Liver (tissue), 9 donors: Measurements from ENCODE around the gene AKIRIN1. TPM values are rescaled to one million over a fixed set of nuclear protein-coding genes. Genes with fewer than 3 reads are reported as not detected.

Experiments
- DNase-seq: peaks from one replicate; pipeline ENCODE4 v3.0.0-alpha.2; 2017; ENCODE audit warnings: low spot score
- H3K27ac ChIP-seq, 2 donors: one replicate each; pipeline ENCODE4 v1.7.0; 2013; ENCODE audit warnings: inconsistent platforms in 2 of 2, low read length in 2 of 2, control low read depth in 1 of 2, low read depth in 1 of 2, mild to moderate bottlenecking in 1 of 2
- H3K27me3 ChIP-seq, 4 donors: one replicate each; pipeline versions ENCODE4 v1.6.1 to v1.7.0; 2013; ENCODE audit warnings: low read length in 3 of 4, inconsistent platforms in 1 of 4, mild to moderate bottlenecking in 1 of 4, moderate library complexity in 1 of 4; ENCODE audit not compliant: control insufficient read depth in 4 of 4, insufficient read depth in 4 of 4
- H3K36me3 ChIP-seq, 4 donors: one replicate each; pipeline versions ENCODE4 v1.6.1 to v1.7.0; 2013; ENCODE audit warnings: low read length in 3 of 4, mild to moderate bottlenecking in 3 of 4, low read depth in 1 of 4, moderate library complexity in 1 of 4; ENCODE audit not compliant: control insufficient read depth in 4 of 4, insufficient read depth in 3 of 4
- H3K4me1 ChIP-seq, 4 donors: one replicate each; pipeline versions ENCODE4 v1.6.1 to v1.7.0; 2013; ENCODE audit warnings: low read length in 3 of 4, mild to moderate bottlenecking in 3 of 4, moderate library complexity in 1 of 4; ENCODE audit not compliant: control insufficient read depth in 4 of 4, insufficient read depth in 4 of 4
- H3K4me3 ChIP-seq, 3 donors: one replicate each; pipeline versions ENCODE4 v1.6.1 to v1.7.0; 2013; ENCODE audit warnings: low read length in 3 of 3, control low read depth in 1 of 3, low read depth in 1 of 3, mild to moderate bottlenecking in 1 of 3
- H3K9ac ChIP-seq, 2 donors: one replicate each; pipeline ENCODE4 v1.7.0; 2013; ENCODE audit warnings: low read length in 2 of 2, mild to moderate bottlenecking in 2 of 2, moderate library complexity in 2 of 2, control low read depth in 1 of 2, low read depth in 1 of 2
- H3K9me3 ChIP-seq, 4 donors: one replicate each; pipeline versions ENCODE4 v1.6.1 to v1.7.0; 2013; ENCODE audit warnings: low read length in 3 of 4; ENCODE audit not compliant: control insufficient read depth in 4 of 4
- ATF3 ChIP-seq: IDR thresholded peaks from 2 replicates; pipeline ENCODE4 v1.6.1; 2016; ENCODE audit warnings: antibody characterized with exemption
- EGR1 ChIP-seq, 2 donors: IDR thresholded peaks; 2 replicates each; pipeline ENCODE4 v1.6.1; 2016 to 2018; ENCODE audit warnings: antibody characterized with exemption in 2 of 2, low read depth in 2 of 2
- FOXA1 ChIP-seq: IDR thresholded peaks from 2 replicates; pipeline ENCODE4 v1.6.1; 2016; ENCODE audit warnings: antibody characterized with exemption
- FOXA2 ChIP-seq: IDR thresholded peaks from 2 replicates; pipeline ENCODE4 v1.6.1; 2016; ENCODE audit warnings: antibody characterized with exemption
- GABPA ChIP-seq, 2 donors: IDR thresholded peaks in 1 of 2; conservative IDR thresholded peaks in 1 of 2; 2 replicates each; pipeline ENCODE4 v1.6.1; 2016; ENCODE audit warnings: antibody characterized with exemption in 2 of 2, mild to moderate bottlenecking in 1 of 2, moderate library complexity in 1 of 2
- HNF4A ChIP-seq, 2 donors: conservative IDR thresholded peaks; 2 replicates each; pipeline ENCODE4 v1.6.1; 2016; ENCODE audit warnings: antibody characterized with exemption in 2 of 2, mild to moderate bottlenecking in 2 of 2
- HNF4G ChIP-seq: IDR thresholded peaks from 2 replicates; pipeline ENCODE4 v1.6.1; 2016; ENCODE audit warnings: antibody characterized with exemption
- JUND ChIP-seq, 2 donors: IDR thresholded peaks; 2 replicates each; pipeline ENCODE4 v1.6.1; 2016; ENCODE audit warnings: antibody characterized with exemption in 2 of 2
- NR2F2 ChIP-seq: IDR thresholded peaks from 2 replicates; pipeline ENCODE4 v1.6.1; 2016; ENCODE audit warnings: antibody characterized with exemption
- RAD21 ChIP-seq, 2 donors: IDR thresholded peaks; 2 replicates each; pipeline ENCODE4 v1.6.1; 2016; ENCODE audit warnings: antibody characterized with exemption in 2 of 2, mild to moderate bottlenecking in 2 of 2
- RXRA ChIP-seq, 2 donors: IDR thresholded peaks; 2 replicates each; pipeline ENCODE4 v1.6.1; 2017 to 2018; ENCODE audit warnings: antibody characterized with exemption in 2 of 2, mild to moderate bottlenecking in 1 of 2
- SP1 ChIP-seq: IDR thresholded peaks from 2 replicates; pipeline ENCODE4 v1.6.1; 2018; ENCODE audit warnings: antibody characterized with exemption, mild to moderate bottlenecking
- TAF1 ChIP-seq: conservative IDR thresholded peaks from 2 replicates; pipeline ENCODE4 v1.6.1; 2016; ENCODE audit warnings: antibody characterized with exemption, mild to moderate bottlenecking
- YY1 ChIP-seq: IDR thresholded peaks from 2 replicates; pipeline ENCODE4 v1.6.1; 2016; ENCODE audit warnings: antibody characterized with exemption, mild to moderate bottlenecking
- ZBTB33 ChIP-seq: IDR thresholded peaks from 2 replicates; pipeline ENCODE4 v1.6.1; 2016; ENCODE audit warnings: antibody characterized with exemption
- WGBS: extraction: QIAGEN DNeasy Blood & Tissue Kit; methylation state at CpG from one replicate; pipeline ENCODE4 v1.1.7; 2013; 5-methylcytosine and 5-hydroxymethylcytosine counted together
- polyA plus RNA-seq, 2 donors: library from polyadenylated mRNA; stranded (reverse) in 1 of 2; unstranded in 1 of 2; fragments of 200-250 nt in 1 of 2; fragments of >200 nt in 1 of 2; fragmentation: Nextera tagmentation in 1 of 2; extraction: Ambion mirVana in 1 of 2; gene quantifications; one replicate each; pipeline versions ENCODE4 v1.2.1 to v1.2.3, GENCODE V29; 2013 to 2015
- total RNA-seq, 2 donors: library from RNA; depleted of rRNA; stranded (reverse); fragments of >200 nt; gene quantifications; one replicate each; pipeline ENCODE4 v1.2.3, GENCODE V29; 2014
- TF ChIP-seq, protein P1 (sequence below): IDR thresholded peaks from 2 replicates; pipeline ENCODE4 v1.6.1; 2016; ENCODE audit warnings: antibody characterized with exemption
- TF ChIP-seq, protein P2 (sequence below): fragments of 150-350 bp; IDR thresholded peaks from 2 replicates; pipeline ENCODE4 v1.5.1; 2017; ENCODE audit warnings: improper control_type of control experiment, low read depth, low read length; ENCODE audit not compliant: missing input control
- TF ChIP-seq, protein P3 (sequence below): IDR thresholded peaks from 2 replicates; pipeline ENCODE4 v1.6.1; 2016; ENCODE audit warnings: antibody characterized with exemption, mild to moderate bottlenecking
- donor health status: healthy.
- donor health status: healthy.
- donor health status: healthy.
- donor health status: healthy.
- donor health status: healthy.

The AKIRIN1 gene
- total RNA-seq (10 to 100 TPM; 30.0 to 52.4 TPM), polyA plus RNA-seq (10 to 100 TPM; 18.2 to 23.6 TPM)

DNA sequence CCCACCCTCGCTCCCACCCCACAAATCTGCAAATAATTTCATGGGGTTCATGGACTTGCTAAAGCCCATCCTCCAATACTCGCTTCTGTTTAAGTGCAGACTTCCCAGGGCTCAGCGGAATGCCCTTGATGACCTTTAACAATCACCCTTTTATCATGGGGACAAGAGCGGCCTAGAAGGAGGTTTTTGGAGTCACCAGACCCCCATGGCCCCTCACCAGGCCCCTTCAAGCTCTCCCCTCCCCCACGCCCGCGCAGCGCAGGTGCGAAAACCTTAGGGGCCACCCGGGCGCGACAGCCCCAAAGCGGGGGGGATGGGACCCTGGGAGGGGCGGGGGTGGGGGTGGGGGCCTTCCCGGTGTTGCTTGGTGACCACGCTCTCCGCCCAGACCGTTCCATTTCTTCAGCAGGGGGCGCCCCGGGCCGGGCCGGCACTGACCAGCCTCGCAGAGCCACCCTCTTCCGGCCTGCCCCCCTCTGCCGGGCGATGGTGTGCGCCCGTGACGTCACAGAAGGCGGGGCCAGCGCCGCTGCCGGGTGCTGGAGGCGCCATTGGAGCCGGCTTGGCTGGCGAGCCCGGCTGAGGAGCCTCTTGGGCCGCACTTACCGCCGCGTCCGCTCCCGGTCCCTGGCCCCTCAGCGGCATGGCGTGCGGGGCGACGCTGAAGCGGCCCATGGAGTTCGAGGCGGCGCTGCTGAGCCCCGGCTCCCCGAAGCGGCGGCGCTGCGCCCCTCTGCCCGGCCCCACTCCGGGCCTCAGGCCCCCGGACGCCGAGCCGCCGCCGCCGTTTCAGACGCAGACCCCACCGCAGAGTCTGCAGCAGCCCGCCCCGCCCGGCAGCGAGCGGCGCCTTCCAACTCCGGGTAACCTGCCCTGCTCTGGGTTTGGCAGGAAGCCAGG is at the start of gene AKIRIN1:
TSS of gene AKIRIN1 (plus strand) at position 539 of the 900 bp plus-strand sequence. CDS start at position 644, 105 bp downstream.
- H3K4me3 ChIP-seq = peak within 1 kb of the TSS; percentile 93 to 98 (median 98)
- peaks cover 3 to 22% (median 19%) of the 10 kb centered on the region in 4 donors for H3K4me1 ChIP-seq
- no peaks in the 10 kb centered on the region for H3K9me3 ChIP-seq
- WGBS = 1% methylated on average over 76 of the region's 76 CpGs
- peak within 1 kb of the TSS; percentile 78 to 92 for H3K27ac ChIP-seq
- peak; percentile 99 for DNase-seq
- TF ChIP-seq YY1 (peak; percentile 80), RAD21 (IDR thresholded peaks at IDR 0.05) (peak in 1 of 2 donors; percentile 21), ZBTB33 (no peak), RXRA (IDR thresholded peaks at IDR 0.05) (peak; percentile 34 to 37), HNF4A (conservative IDR thresholded peaks at IDR 0.05) (peak in 1 of 2 donors; percentile 16), GABPA (IDR thresholded peaks at IDR 0.05 in 1 of 2, conservative IDR thresholded peaks at IDR 0.05 in 1 of 2) (peak in 1 of 2 donors; percentile 68), FOXA1 (peak; percentile 49), NR2F2 (peak; percentile 63), FOXA2 (peak; percentile 4), HNF4G (no peak), EGR1 (IDR thresholded peaks at IDR 0.05; ENCODE audit: low read depth in 2 of 2) (peak in 1 of 2 donors; percentile 30), ATF3 (no peak), SP1 (peak; percentile 71), TAF1 (no peak), JUND (IDR thresholded peaks at IDR 0.05) (no peak)
- TF ChIP-seq, protein P1, sequence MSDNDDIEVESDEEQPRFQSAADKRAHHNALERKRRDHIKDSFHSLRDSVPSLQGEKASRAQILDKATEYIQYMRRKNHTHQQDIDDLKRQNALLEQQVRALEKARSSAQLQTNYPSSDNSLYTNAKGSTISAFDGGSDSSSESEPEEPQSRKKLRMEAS = no peak
- TF ChIP-seq, protein P2, sequence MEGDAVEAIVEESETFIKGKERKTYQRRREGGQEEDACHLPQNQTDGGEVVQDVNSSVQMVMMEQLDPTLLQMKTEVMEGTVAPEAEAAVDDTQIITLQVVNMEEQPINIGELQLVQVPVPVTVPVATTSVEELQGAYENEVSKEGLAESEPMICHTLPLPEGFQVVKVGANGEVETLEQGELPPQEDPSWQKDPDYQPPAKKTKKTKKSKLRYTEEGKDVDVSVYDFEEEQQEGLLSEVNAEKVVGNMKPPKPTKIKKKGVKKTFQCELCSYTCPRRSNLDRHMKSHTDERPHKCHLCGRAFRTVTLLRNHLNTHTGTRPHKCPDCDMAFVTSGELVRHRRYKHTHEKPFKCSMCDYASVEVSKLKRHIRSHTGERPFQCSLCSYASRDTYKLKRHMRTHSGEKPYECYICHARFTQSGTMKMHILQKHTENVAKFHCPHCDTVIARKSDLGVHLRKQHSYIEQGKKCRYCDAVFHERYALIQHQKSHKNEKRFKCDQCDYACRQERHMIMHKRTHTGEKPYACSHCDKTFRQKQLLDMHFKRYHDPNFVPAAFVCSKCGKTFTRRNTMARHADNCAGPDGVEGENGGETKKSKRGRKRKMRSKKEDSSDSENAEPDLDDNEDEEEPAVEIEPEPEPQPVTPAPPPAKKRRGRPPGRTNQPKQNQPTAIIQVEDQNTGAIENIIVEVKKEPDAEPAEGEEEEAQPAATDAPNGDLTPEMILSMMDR = no peak
- TF ChIP-seq, protein P3, sequence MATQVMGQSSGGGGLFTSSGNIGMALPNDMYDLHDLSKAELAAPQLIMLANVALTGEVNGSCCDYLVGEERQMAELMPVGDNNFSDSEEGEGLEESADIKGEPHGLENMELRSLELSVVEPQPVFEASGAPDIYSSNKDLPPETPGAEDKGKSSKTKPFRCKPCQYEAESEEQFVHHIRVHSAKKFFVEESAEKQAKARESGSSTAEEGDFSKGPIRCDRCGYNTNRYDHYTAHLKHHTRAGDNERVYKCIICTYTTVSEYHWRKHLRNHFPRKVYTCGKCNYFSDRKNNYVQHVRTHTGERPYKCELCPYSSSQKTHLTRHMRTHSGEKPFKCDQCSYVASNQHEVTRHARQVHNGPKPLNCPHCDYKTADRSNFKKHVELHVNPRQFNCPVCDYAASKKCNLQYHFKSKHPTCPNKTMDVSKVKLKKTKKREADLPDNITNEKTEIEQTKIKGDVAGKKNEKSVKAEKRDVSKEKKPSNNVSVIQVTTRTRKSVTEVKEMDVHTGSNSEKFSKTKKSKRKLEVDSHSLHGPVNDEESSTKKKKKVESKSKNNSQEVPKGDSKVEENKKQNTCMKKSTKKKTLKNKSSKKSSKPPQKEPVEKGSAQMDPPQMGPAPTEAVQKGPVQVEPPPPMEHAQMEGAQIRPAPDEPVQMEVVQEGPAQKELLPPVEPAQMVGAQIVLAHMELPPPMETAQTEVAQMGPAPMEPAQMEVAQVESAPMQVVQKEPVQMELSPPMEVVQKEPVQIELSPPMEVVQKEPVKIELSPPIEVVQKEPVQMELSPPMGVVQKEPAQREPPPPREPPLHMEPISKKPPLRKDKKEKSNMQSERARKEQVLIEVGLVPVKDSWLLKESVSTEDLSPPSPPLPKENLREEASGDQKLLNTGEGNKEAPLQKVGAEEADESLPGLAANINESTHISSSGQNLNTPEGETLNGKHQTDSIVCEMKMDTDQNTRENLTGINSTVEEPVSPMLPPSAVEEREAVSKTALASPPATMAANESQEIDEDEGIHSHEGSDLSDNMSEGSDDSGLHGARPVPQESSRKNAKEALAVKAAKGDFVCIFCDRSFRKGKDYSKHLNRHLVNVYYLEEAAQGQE = no peak
- H3K9ac ChIP-seq = peak within 1 kb of the TSS; percentile 62 to 91
- H3K27me3 ChIP-seq = no peaks in the 10 kb centered on the region
- peaks cover 0 to 2% (median under 1%) of the 10 kb centered on the region in 4 donors for H3K36me3 ChIP-seq
